Pons (tissue), 1 donor: ENCODE measurements around the gene AQP1.

Experiments
- DNase-seq: peaks from one replicate; pipeline ENCODE4 v3.0.0-alpha.2; 2016; ENCODE audit warnings: low spot score

The AQP1 gene

GRCh38 chr7:30906515-30907240 lies 5.0 kb upstream of the AQP1 start:
- no peak for DNase-seq

DNA sequence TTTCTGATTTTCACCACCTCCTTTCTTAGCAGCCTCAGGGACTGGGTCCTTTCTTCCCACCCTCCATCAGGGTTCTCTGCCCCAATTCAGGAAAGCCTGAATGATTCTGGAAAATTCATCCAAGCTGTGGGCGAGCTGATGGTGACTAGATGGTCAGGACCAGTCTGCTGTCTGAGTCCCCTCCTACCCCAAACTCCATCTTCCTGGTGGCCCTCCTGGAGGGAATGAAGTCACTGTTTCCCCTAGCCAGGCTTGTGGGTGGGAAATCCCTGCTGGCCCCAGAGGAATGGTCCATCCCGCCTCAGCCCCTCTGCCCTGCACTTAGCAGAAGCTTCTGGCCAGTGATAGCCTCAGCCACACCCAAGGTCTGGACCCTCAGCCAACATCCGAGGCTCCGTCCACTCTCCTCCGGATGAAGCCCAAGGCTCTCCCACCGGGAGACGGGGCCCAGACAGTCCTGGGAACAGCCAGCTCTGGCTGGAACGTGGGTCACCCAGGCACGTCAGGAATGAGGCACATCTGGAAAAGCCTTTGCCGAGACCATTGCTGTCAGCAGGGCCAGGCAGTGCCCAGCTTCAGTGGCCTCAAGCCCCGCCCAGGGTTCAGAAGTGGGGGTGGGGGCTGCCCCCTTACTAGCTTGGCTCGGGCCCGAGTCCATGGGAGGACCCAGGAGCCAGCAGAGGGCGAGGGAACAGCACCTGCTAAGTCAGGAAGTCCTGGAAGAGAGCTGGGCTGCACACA lies 4.0 kb upstream of the AQP1 start:
- DNase-seq, result no peak

DNA sequence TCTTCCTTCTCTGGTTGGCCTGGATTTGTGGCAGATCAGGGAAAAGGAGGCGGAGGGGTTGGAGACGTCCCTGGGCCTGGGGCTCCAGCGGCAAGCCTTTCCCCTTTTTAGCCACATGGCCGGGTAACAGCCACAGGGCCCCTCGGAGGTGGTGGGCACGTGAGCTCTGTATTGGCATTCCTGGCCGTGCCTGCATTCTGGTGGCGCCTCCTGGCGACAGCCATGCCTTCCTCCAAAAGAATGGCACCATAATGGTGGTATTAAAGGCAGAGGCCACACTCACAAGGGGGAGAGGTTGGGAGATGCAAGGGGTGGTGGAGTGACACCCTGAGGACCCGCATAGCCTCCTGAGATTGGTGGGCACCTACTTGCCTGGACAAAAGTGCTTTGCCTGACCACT lies 3.0 kb upstream of the AQP1 start:
- no peak for DNase-seq

- DNase-seq, result no peak
These were observed 2.2 kb upstream of the AQP1 start for GRCh38 chr7:30909431-30909830.

GRCh38 chr7:30910411-30911073 lies 1.1 kb upstream of the AQP1 start:
- DNase-seq, result no peak

DNA sequence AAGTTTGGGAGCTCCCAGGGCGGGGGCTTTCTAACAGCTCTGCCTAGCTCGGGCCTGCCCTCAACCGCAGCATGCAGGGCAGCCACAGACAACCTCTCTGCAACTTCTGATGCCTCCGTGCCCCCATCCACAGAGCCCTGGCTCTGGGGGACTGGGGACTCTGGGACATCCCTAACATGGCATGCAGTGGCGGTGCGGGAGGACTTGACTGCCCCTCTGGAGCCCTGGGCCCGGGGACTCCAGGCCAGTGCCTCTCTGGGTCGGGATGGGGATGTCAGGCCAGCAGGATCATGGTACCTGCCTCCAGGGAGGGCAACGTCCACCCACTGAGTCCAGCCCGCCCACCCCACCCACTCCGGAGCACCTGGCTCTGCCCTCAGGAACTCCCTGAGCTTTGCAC lies 520 bp upstream of the AQP1 start:
- no peak for DNase-seq

GRCh38 chr7:30912021-30912730 lies 523 bp downstream of the AQP1 start:
- no peak for DNase-seq

DNA sequence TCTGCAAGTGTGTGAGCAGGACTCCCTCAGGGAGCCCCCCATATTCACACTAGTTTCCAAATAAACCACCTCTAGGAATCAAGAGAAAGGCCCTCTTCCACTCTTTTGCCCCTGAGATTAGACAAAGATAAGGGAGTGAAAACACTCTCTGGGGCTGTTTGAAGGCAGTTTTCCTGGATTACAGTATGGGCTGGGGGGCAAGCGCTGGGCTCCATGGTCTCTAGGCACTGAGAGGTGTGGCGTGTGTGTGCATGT lies 1.0 kb downstream of the AQP1 start:
- no peak for DNase-seq

GRCh38 chr7:30912986-30913811 lies 1.5 kb downstream of the AQP1 start:
- no peak for DNase-seq

GRCh38 chr7:30913821-30914515 lies 2.3 kb downstream of the AQP1 start:
- DNase-seq, result no peak

DNA sequence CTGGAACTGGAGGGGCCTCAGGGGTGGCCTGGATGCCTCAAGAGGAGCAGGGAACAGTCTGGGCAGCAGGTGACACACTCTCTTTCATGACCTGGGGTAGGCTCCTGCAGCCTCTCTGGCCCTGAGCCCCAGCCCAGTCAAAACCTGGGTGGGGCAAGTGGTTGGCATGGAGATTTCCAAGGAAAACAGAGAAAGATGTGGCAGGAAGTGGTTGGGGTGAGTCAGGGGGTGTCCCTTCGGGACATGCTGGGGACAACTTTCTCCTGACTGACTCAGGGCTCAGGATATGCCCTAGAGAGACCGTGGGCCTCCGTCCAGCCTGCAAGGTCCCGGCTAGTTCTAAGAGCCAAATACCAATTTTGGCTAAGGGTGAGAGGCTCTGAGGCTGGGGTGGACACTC lies 2.9 kb downstream of the AQP1 start:
- DNase-seq, result no peak

GRCh38 chr7:30915005-30915601 lies 3.5 kb downstream of the AQP1 start:
- DNase-seq, result no peak

- DNase-seq, result no peak
These were observed 4.1 kb downstream of the AQP1 start for GRCh38 chr7:30915751-30916150.

GRCh38 chr7:30916255-30916654 lies 4.6 kb downstream of the AQP1 start:
- DNase-seq, result no peak

- no peak for DNase-seq
These were observed 5.1 kb downstream of the AQP1 start for GRCh38 chr7:30916767-30917166.

GRCh38 chr7:30917216-30917893 lies 5.7 kb downstream of the AQP1 start:
- DNase-seq, result peak; percentile 51

- peak; percentile 36 for DNase-seq
These were observed 7.0 kb downstream of the AQP1 start for GRCh38 chr7:30918676-30919075.

DNA sequence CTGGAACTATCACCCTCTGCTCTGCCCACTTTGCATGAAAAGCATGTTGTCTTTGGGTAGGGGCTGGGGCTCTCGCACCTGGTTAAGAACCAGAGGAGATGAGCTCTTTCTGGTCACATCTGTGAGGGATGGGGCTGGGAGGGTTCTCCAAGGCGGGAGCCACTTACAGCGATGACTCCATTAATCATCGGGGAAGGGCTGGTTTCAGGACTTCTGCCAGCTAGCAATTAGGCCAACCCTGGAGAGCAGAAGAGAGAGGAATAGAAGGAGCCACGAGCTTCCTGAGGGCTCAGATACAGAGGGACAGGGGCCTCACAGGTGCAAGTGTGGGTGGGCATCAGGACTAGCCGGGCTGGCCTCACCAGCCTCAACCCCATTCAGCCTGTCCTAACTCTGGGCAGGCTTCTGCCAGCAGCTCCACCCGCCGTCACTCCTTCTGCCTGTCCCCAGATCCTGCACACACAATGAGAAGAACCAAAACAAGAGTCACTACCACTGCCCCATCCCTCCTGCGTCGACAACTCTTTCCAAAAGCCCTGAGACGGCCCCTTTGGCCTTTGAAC lies 8.4 kb downstream of the AQP1 start:
- DNase-seq, result no peak

GRCh38 chr7:30920584-30921539 lies 9.2 kb downstream of the AQP1 start:
- no peak for DNase-seq
